GM12872 (cell line): Measurements from ENCODE around the gene PLCG2.

ENCODE experiments used
- TF ChIP-seq, protein P1 (sequence below): IDR thresholded peaks from 3 replicates; pipeline ENCODE4 v1.5.1; 2011; ENCODE audit warnings: low read depth, mild to moderate bottlenecking, low read length, moderate library complexity; ENCODE audit not compliant: insufficient read depth

Gene PLCG2

DNA sequence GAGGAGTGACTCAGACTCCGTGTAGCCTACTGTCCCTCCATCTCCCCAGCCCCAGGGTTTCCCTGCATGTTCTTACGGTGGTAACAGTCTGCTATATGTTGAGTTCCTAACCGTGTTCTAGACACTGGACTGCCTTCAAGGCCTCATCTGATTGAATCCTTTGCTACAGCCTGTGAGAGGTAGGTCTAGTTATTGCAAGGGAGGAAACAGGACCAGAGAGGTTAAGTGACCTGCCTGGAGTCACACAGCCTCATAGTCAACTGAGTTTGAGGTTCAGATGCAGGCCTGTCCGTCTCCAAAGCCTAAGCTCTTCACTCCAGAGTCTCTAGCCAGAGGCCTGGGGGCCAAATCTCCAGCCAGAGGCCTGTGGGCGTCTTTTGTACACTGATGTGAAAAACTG lies 134.1 kb downstream of the PLCG2 start:
- TF ChIP-seq, protein P1, sequence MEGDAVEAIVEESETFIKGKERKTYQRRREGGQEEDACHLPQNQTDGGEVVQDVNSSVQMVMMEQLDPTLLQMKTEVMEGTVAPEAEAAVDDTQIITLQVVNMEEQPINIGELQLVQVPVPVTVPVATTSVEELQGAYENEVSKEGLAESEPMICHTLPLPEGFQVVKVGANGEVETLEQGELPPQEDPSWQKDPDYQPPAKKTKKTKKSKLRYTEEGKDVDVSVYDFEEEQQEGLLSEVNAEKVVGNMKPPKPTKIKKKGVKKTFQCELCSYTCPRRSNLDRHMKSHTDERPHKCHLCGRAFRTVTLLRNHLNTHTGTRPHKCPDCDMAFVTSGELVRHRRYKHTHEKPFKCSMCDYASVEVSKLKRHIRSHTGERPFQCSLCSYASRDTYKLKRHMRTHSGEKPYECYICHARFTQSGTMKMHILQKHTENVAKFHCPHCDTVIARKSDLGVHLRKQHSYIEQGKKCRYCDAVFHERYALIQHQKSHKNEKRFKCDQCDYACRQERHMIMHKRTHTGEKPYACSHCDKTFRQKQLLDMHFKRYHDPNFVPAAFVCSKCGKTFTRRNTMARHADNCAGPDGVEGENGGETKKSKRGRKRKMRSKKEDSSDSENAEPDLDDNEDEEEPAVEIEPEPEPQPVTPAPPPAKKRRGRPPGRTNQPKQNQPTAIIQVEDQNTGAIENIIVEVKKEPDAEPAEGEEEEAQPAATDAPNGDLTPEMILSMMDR, result no peak

DNA sequence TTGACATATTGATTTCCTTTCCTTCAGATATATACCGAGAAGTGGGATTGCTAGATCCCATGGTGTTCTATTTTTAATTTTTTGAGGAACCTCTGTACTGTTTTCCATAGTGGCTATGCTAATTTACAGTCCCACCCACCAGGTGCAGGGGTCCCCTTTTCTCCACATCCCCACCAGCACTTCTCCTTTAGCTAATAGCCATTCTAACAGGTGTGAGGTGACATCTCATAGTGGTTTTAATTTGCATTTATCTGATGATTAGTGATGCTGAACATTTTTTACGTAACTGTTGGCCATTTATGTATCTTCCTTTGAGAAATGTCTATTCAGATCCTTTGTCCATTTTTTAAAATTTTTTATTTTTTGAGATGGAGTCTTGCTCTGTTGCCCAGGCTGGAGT lies 138.3 kb downstream of the PLCG2 start:
- TF ChIP-seq, protein P1, result no peak

GRCh38 chr16:81918927-81919326 lies 139.8 kb downstream of the PLCG2 start:
- TF ChIP-seq, protein P1, result no peak

DNA sequence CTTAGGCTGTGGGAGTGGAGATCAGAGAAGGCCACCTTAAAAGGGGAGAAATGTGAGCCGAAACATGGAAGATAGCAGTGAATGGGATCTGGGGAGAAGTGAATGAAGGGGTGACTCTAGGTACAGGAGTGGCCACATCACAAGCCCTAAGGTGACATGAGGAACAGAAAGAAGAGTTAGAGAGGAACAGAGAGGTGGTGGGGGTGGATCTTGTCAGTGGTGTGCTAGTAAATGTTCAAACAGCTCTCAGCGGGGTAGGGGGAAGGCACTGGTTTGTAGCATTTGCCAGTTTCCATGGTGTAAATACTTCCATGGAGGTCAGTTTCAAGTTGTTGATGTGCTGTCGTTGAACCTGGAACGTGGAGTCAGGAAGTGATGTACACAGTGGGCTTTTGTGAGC lies 141.4 kb downstream of the PLCG2 start:
- TF ChIP-seq, protein P1, result no peak

DNA sequence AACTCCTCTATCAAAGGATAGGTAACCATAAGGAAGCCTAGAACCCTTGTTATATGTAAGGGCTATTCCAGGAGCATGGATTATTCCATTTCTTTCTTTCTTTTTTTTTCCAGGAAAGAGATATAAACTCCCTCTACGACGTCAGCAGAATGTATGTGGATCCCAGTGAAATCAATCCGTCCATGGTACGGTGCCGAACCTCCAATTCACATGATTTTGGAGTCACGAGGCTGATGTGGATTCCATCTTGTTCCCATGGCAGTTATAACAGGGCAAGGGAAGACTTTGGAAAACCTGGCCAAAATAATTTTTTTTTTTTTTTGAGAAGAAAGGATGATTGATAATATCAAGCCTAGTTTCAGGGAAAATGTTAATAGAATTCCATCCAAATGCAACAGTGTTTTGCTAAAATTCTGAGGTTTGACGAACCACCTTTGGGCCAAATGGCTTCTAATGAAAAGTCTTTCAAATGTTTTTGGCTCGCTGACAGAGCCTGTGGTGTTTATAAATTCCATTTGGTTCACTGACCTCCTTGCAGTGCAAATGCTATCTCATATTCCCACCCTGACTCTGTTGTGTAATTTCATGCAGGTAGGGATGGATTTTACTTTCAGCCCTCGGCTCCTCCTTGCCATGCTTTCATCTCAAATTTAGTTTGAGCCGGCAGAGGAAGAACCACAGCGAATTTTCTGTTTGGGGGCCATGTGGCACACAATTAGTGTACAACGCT lies 142.2 kb downstream of the PLCG2 start:
- TF ChIP-seq, protein P1, result no peak

DNA sequence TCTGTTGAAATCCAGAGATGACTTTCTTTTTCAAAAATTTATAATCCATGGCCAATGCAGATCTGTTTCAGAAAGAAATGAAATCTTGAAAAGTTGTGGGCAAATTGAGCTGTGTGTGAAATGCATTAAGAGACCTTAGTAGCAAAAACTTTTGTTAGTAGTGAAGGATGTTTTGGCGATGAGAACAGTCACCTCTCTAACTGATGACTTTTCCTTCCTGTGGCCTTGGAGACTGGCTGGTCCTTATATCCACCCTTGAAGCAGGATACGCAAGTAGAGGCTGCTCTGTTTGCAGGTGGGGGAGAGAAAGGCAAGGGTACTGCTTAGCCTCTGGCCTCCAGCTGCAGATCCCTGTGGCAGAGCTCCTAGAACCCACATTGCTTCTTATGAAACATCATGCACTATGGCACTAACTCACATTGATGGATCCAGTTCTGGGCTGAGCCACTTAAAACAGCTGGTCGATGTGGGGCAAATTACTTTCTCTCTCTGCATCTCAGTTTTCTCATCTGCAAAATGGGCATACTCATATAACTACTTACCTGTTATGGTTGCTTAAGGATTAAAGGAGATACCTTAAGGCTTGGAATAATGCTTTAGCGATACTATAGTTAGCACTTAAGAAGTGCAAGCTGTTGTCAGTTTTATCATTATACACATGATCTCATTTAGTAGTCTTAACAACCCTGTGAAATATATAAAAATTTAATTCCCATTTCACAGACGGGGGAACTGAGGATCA lies 142.9 kb downstream of the PLCG2 start:
- TF ChIP-seq, protein P1, result no peak

- TF ChIP-seq, protein P1, result no peak
These were observed 144.2 kb downstream of the PLCG2 start for GRCh38 chr16:81923296-81923695.
